Brain microvascular endothelial cell (primary cell): Measurements from ENCODE around the gene ZC2HC1B.

ENCODE experiments used
- DNase-seq: peaks from one replicate; pipeline ENCODE4 v3.0.0-alpha.2; 2020
- H3K27ac ChIP-seq: fragments of 250-450 bp; sonication (Bioruptor Pico); 2 replicates; pipeline ENCODE4 v1.5.1; 2020; ENCODE audit warnings: mild to moderate bottlenecking, moderate library complexity
- H3K27me3 ChIP-seq: fragments of 250-450 bp; sonication (Bioruptor Pico); replicated peaks from 2 replicates; pipeline ENCODE4 v1.5.1; 2020; ENCODE audit warnings: mild to moderate bottlenecking
- H3K36me3 ChIP-seq: fragments of 250-450 bp; sonication (Bioruptor Pico); replicated peaks from 2 replicates; pipeline ENCODE4 v1.5.1; 2020; ENCODE audit warnings: mild to moderate bottlenecking
- H3K4me3 ChIP-seq: 2 replicates; pipeline ENCODE4 v1.5.1; 2011; ENCODE audit warnings: low read depth, mild to moderate bottlenecking, control low read depth, low read length, moderate library complexity
- in situ Hi-C: cut with HindIII; loops from 2 replicates; pipeline ENCODE4 v1.10.0; 2017; ENCODE audit warnings: low sequenced_read_pairs, low pct_ligation_motif_present
- TF ChIP-seq, protein P1 (sequence below): IDR thresholded peaks from 2 replicates; pipeline ENCODE4 v1.5.1; 2011; ENCODE audit warnings: low read depth, mild to moderate bottlenecking, moderate library complexity, low read length, control low read depth, inconsistent platforms; ENCODE audit errors: missing control alignments

ZC2HC1B gene

GRCh38 chr6:143950875-143951274 is 86.6 kb downstream of the ZC2HC1B start:
- Histone ChIP-seq H3K27me3 (no peaks in the 10 kb centered on the region), H3K36me3 (no peaks in the 10 kb centered on the region), H3K4me3 (no peak overlapping the region), H3K27ac (no peak overlapping the region)
- DNase-seq = no peak
- in situ Hi-C loops = no loop called here
- TF ChIP-seq, protein P1, sequence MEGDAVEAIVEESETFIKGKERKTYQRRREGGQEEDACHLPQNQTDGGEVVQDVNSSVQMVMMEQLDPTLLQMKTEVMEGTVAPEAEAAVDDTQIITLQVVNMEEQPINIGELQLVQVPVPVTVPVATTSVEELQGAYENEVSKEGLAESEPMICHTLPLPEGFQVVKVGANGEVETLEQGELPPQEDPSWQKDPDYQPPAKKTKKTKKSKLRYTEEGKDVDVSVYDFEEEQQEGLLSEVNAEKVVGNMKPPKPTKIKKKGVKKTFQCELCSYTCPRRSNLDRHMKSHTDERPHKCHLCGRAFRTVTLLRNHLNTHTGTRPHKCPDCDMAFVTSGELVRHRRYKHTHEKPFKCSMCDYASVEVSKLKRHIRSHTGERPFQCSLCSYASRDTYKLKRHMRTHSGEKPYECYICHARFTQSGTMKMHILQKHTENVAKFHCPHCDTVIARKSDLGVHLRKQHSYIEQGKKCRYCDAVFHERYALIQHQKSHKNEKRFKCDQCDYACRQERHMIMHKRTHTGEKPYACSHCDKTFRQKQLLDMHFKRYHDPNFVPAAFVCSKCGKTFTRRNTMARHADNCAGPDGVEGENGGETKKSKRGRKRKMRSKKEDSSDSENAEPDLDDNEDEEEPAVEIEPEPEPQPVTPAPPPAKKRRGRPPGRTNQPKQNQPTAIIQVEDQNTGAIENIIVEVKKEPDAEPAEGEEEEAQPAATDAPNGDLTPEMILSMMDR = no peak

GRCh38 chr6:143952060-143952778 is 87.9 kb downstream of the ZC2HC1B start:
- no peaks in the 10 kb centered on the region for H3K27me3 ChIP-seq
- H3K4me3 ChIP-seq = no peak overlapping the region
- TF ChIP-seq, protein P1 = no peak
- H3K36me3 ChIP-seq = no peaks in the 10 kb centered on the region
- no peak overlapping the region for H3K27ac ChIP-seq
- in situ Hi-C loops = no loop called here
- no peak for DNase-seq

DNA sequence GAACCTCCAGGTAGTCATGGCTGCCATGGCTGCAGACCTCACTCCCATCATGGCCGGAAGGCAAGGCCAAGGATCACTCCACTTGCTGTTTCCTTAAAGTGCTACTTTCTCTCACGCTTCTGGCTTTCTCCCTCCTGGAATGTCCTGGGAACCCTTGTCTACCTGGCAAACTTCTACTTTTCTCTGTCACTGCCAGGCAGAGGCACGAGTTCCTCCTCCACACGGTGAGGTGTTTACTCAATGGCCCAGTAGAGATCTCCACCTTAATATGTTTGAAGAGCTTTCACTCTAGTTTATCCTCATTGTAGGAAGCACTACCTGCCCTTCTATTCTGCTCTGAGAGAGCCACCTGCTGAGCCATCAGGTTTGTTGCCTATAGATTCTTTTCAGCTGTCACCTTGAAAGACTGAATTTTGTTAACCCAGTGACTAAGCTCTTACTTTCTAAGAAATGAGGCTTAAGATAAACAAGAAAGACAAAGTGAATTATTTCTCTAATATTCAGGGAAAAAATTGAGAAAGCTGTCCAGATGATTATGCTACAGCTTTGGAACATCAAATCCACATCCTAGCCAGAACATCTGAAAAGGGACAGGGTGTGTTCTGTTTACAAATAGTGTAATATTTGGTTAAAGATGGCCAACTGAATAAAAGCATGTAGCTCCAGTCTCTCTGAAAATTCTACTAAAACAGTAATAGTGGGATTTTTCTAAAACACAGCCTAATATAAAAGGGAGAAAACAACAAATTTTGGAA is 88.8 kb downstream of the ZC2HC1B start:
- Histone ChIP-seq H3K36me3 (no peaks in the 10 kb centered on the region), H3K4me3 (no peak overlapping the region), H3K27me3 (no peaks in the 10 kb centered on the region), H3K27ac (no peak overlapping the region)
- in situ Hi-C loops = no loop called here
- TF ChIP-seq, protein P1 = no peak
- DNase-seq = no peak

DNA sequence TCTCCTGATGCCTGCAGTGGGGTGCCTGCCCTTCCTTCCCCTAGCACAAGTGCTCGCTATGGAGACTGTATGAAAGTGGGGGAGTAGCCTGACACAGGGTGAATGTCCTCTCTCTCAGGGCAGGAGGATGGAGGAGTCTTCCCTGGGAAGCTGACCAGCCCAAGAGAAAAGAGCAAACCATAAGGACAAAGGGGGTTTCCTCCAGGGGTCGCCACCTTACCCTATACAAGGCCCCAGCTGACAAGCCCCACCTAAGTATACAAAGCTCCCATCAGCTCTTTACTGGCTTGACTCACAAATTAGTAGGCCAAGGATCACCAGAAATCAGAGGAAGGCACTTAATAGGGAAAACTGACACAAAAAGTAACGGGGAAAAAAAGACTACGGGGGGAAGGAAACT is 89.6 kb downstream of the ZC2HC1B start:
- in situ Hi-C loops = no loop called here
- Histone ChIP-seq H3K36me3 (no peaks in the 10 kb centered on the region), H3K27ac (no peak overlapping the region), H3K27me3 (no peaks in the 10 kb centered on the region), H3K4me3 (no peak overlapping the region)
- no peak for DNase-seq
- TF ChIP-seq, protein P1 = no peak

DNA sequence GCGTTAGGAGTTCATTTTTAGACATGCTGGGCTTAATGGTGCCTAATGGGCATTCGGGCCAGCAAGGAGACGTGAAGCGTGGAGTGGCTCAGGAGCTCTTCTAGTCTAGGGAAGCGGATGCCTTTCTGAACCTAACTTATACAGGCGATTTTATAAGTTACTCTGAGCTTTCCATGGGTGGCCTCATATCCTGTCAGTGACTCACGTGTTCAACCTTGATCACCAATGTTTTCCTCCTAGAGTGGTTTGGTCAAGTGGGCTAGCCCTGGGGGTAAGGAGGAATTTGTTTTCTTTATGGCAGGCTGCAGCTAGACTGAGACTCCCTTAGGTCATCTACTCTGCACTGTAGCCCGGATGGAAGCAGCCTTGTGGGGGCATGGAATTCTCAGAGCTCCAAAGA is 91.7 kb downstream of the ZC2HC1B start:
- Histone ChIP-seq H3K27me3 (no peaks in the 10 kb centered on the region), H3K36me3 (no peaks in the 10 kb centered on the region), H3K4me3 (no peak overlapping the region), H3K27ac (no peak overlapping the region)
- in situ Hi-C loops = no loop called here
- no peak for DNase-seq
- TF ChIP-seq, protein P1 = no peak
